OCI-LY7 (cell line): ENCODE measurements around the gene DACT2. TPM values are rescaled to one million over a fixed set of nuclear protein-coding genes. Genes with fewer than 3 reads are reported as not detected.

ENCODE experiments used
- BruUV-seq: library from RNA; stranded (reverse); fragments of 400-500 nt; replicated peaks from 2 replicates; lab custom pipeline; 2021; lab: Mats Ljungman, UMichigan
- CTCF ChIA-PET: fragments of 300-600 bp; sonication (Branson Sonifier 250); formaldehyde crosslinking; loops from one replicate; lab custom pipeline; 2022; ENCODE audit warnings: antibody characterized with exemption; ENCODE audit not compliant: unreplicated experiment; lab: Charles Lee
- POLR2A ChIA-PET: fragments of 300-600 bp; sonication (Branson Sonifier 250); formaldehyde crosslinking; loops from one replicate; lab custom pipeline; 2022; ENCODE audit warnings: antibody characterized with exemption; lab: Charles Lee
- DNase-seq: peaks from one replicate; pipeline ENCODE4 v3.0.0-alpha.2; 2015; ENCODE audit warnings: low spot score
- H2AFZ ChIP-seq: fragments of 200-600 bp; sonication (generic), shearing (Covaris generic); 2 replicates; pipeline ENCODE4 v1.6.1; 2014; ENCODE audit warnings: mild to moderate bottlenecking, antibody characterized with exemption, low read length, moderate library complexity
- H3K27ac ChIP-seq: fragments of 200-600 bp; sonication (generic); 2 replicates; pipeline ENCODE4 v1.5.1; 2014; ENCODE audit warnings: mixed run types, low read depth, mild to moderate bottlenecking, moderate library complexity, low read length, inconsistent platforms; ENCODE audit not compliant: poor library complexity, severe bottlenecking
- H3K36me3 ChIP-seq: fragments of 200-600 bp; sonication (generic); 2 replicates; pipeline ENCODE4 v1.6.1; 2014; ENCODE audit warnings: mild to moderate bottlenecking, antibody characterized with exemption, low read length, moderate library complexity, mixed read lengths; ENCODE audit not compliant: insufficient read depth
- H3K4me1 ChIP-seq: fragments of 200-600 bp; sonication (generic); 2 replicates; pipeline ENCODE4 v1.5.1; 2014; ENCODE audit warnings: mild to moderate bottlenecking, low read length; ENCODE audit not compliant: insufficient read depth, poor library complexity, severe bottlenecking
- H3K4me2 ChIP-seq: fragments of 200-600 bp; sonication (generic); 2 replicates; pipeline ENCODE4 v1.6.1; 2014; ENCODE audit warnings: mild to moderate bottlenecking, low read length
- H3K4me3 ChIP-seq: fragments of 200-600 bp; sonication (generic); 2 replicates; pipeline ENCODE4 v1.5.1; 2014; ENCODE audit warnings: mild to moderate bottlenecking, low read depth, low read length; ENCODE audit not compliant: poor library complexity, severe bottlenecking
- H3K79me2 ChIP-seq: fragments of 200-600 bp; sonication (generic); 2 replicates; pipeline ENCODE4 v1.6.1; 2016; ENCODE audit warnings: low read depth, mild to moderate bottlenecking, low read length, moderate library complexity, mixed read lengths; ENCODE audit not compliant: insufficient read depth
- H3K9me2 ChIP-seq: fragments of 200-600 bp; sonication (generic); 2 replicates; pipeline ENCODE4 v1.6.1; 2016; ENCODE audit warnings: mild to moderate bottlenecking, low read length, mixed read lengths; ENCODE audit not compliant: insufficient read depth
- H3K9me3 ChIP-seq: fragments of 200-600 bp; sonication (generic); 2 replicates; pipeline ENCODE4 v1.6.1; 2014; ENCODE audit warnings: mild to moderate bottlenecking, mixed run types, low read length, mixed read lengths
- H4K20me1 ChIP-seq: fragments of 200-600 bp; sonication (generic); 2 replicates; pipeline ENCODE4 v1.6.1; 2014; ENCODE audit warnings: mild to moderate bottlenecking, antibody characterized with exemption, low read length, moderate library complexity, mixed read lengths; ENCODE audit not compliant: insufficient read depth
- CTCF ChIP-seq: fragments of 200-600 bp; sonication (generic); conservative IDR thresholded peaks from 2 replicates; pipeline ENCODE4 v1.5.1; 2014; ENCODE audit warnings: mild to moderate bottlenecking, antibody characterized with exemption, low read length, moderate library complexity, mixed read lengths
- EZH2phosphoT487 ChIP-seq: fragments of 200-600 bp; sonication (generic); IDR thresholded peaks from 2 replicates; pipeline ENCODE4 v1.6.1; 2018; ENCODE audit warnings: low read depth, borderline replicate concordance, mild to moderate bottlenecking, mixed run types, antibody characterized with exemption, low read length, moderate library complexity, mixed read lengths
- intact Hi-C: fragments of 100-400 bp; cut with micrococcal nuclease; formaldehyde crosslinking; loops from one replicate; pipeline ENCODE4 v1.10.0; 2022; ENCODE audit not compliant: unreplicated experiment
- total RNA-seq, 2 experiments: library from RNA; depleted of rRNA in 1 of 2; stranded (reverse); fragments of >200 nt in 1 of 2; shearing (Covaris generic) in 1 of 2; gene quantifications; 2 replicates each; pipeline ENCODE4 v1.2.3, GENCODE V29; 2014 to 2022

Gene DACT2
- total RNA-seq, 2 experiments from 2014 or later, result not detected

DNA sequence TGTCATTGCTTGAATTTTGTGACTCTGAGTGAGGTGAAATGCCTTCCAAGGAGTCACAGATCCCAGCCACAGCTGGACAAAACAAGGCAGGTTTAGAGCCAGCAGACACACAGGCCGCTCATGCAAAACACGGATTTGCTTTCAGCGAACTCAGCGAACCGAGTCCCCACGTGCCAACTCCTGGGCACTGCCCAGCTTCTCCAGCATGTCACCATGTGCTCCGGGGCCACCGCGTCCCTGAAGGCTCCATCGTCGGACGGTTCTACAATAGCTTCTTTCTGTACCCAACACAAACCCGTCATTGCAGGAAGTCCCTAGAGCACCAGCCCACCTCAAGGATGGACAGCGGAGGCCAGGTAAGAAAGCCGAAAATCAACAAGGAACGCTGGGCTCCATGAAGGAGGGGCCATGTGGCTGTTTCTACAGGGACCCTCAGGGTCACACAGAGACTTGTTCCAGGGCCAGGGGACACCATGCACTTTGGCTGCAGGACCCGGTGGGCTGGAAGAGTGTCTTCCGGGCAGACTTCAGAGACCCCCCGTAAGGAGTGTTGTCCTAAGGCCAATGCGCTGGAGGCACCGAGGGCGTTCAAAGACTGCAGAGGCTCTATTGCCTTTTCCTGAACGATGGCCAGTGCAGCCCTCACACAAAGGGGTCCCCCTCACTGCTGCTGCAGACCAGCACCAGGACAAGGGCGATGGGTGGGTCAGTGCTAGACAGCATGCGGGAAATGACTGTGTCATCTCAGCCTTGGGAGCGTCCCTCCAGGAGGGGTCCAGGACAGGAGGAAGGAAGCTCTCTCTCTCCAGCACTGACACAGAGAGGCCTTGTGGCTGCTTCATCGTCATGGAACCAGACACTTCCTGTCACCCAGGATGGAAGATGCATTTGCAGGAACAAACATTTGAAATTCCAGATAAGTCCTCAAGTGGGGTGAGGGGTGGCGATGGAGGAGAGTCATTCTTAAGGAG, 19.8 kb downstream of the DACT2 start:
- Histone ChIP-seq H3K9me3 (no peaks in the 10 kb centered on the region), H3K36me3 (no peaks in the 10 kb centered on the region), H3K4me1 (no peaks in the 10 kb centered on the region), H3K27ac (no peak overlapping the region), H4K20me1 (no peaks in the 10 kb centered on the region), H3K9me2 (no peaks in the 10 kb centered on the region), H3K4me2 (no peak overlapping the region), H3K79me2 (no peaks in the 10 kb centered on the region), H2AFZ (no peak overlapping the region), H3K4me3 (no peak overlapping the region)
- no peak for TF ChIP-seq EZH2phosphoT487
- TF ChIP-seq CTCF, result no peak
- BruUV-seq, result no TSS peak
- DNase-seq, result no peak
- intact Hi-C loops, result no loop called here
- ChIA-PET CTCF (no interaction called here), POLR2A (no interaction called here)

- no peaks in the 10 kb centered on the region for H4K20me1 ChIP-seq
- H3K4me2 ChIP-seq, result no peak overlapping the region
- H2AFZ ChIP-seq, result no peak overlapping the region
- intact Hi-C loops, result no loop called here
- no peak overlapping the region for H3K27ac ChIP-seq
- no peaks in the 10 kb centered on the region for H3K79me2 ChIP-seq
- H3K9me3 ChIP-seq, result no peaks in the 10 kb centered on the region
- no TSS peak for BruUV-seq
- H3K4me3 ChIP-seq, result no peak overlapping the region
- DNase-seq, result no peak
- H3K9me2 ChIP-seq, result no peaks in the 10 kb centered on the region
- H3K36me3 ChIP-seq, result no peaks in the 10 kb centered on the region
- POLR2A ChIA-PET, result no interaction called here
- CTCF ChIA-PET, result no interaction called here
- no peak for TF ChIP-seq CTCF
- TF ChIP-seq EZH2phosphoT487, result no peak
- no peaks in the 10 kb centered on the region for H3K4me1 ChIP-seq
Observed at GRCh38 chr6:168297643-168298042, 21.9 kb downstream of the DACT2 start.

DNA sequence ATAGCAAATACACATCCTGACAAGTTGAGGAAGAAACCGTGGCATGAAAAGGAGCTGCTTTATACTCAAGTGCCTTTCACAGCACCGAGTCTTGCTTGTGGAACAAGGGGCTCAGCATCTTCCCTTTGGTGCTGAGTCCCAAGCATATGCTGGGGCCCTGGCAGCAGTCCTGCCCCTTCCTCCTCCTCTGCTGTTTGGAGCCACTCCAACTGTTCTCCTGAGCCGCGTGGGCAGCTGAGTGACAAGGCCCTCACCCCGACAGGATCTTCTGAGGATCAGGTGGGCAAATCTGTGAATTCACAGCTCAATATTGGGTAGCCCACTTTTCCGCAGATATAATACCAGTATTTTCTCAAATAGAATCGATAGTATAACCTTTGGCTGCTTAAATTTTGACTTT, 24.7 kb downstream of the DACT2 start:
- no peak for DNase-seq
- BruUV-seq, result no TSS peak
- H3K4me1 ChIP-seq, result no peaks in the 10 kb centered on the region
- H3K79me2 ChIP-seq, result no peaks in the 10 kb centered on the region
- TF ChIP-seq EZH2phosphoT487, result no peak
- TF ChIP-seq CTCF, result no peak
- POLR2A ChIA-PET, result no interaction called here
- no peak overlapping the region for H3K4me3 ChIP-seq
- H3K9me3 ChIP-seq, result no peaks in the 10 kb centered on the region
- no peaks in the 10 kb centered on the region for H3K36me3 ChIP-seq
- H2AFZ ChIP-seq, result no peak overlapping the region
- H3K9me2 ChIP-seq, result no peaks in the 10 kb centered on the region
- intact Hi-C loops, result no loop called here
- CTCF ChIA-PET, result no interaction called here
- no peak overlapping the region for H3K27ac ChIP-seq
- H4K20me1 ChIP-seq, result no peaks in the 10 kb centered on the region
- H3K4me2 ChIP-seq, result no peak overlapping the region
